Neural progenitor cell (in vitro differentiated cells): ENCODE data around the gene CCNL2.

Experiments
- CTCF ChIP-seq: fragments of 200-600 bp; sonication (generic); IDR thresholded peaks from 2 replicates; pipeline ENCODE4 v1.5.1; 2017; ENCODE audit warnings: antibody characterized with exemption, mild to moderate bottlenecking
- EZH2 ChIP-seq: fragments of 200-600 bp; sonication (generic); IDR thresholded peaks from 2 replicates; pipeline ENCODE4 v1.6.1; 2017; ENCODE audit warnings: antibody characterized with exemption, mild to moderate bottlenecking, moderate library complexity
- EZH2phosphoT487 ChIP-seq: fragments of 200-600 bp; sonication (generic); IDR thresholded peaks from 2 replicates; pipeline ENCODE4 v1.6.1; 2017; ENCODE audit warnings: antibody characterized with exemption

GRCh38 chr1:1393428-1393827 lies 5.7 kb downstream of the CCNL2 start:
- no peak for TF ChIP-seq CTCF
- TF ChIP-seq EZH2phosphoT487 = no peak
- TF ChIP-seq EZH2 = no peak
